Measurements from ENCODE around the gene ACTL9.

- no peak for TF ChIP-seq CTCF (conservative IDR thresholded peaks at IDR 0.05; ENCODE audit: low read length)
- TF ChIP-seq EZH2phosphoT487 (IDR thresholded peaks at IDR 0.05; ENCODE audit: borderline replicate concordance), result no peak
These were observed 39.8 kb upstream of the ACTL9 start for GRCh38 chr19:8738377-8738776.

Data from Loucy (cell line).